Forelimb muscle (tissue), 1 donor: ENCODE results near the gene TAGLN3. TPM values are rescaled to one million over a fixed set of nuclear protein-coding genes. Genes with fewer than 3 reads are reported as not detected.
"Not testable (repeated sequence)": the region's sequence is repeated elsewhere in the genome, so short reads cannot be mapped to it uniquely, and the experiment has no call there.

Source experiments
- DNase-seq: peaks from one replicate; pipeline ENCODE4 v3.0.0-alpha.2; 2013; ENCODE audit warnings: low read depth
- polyA plus RNA-seq: library from polyadenylated mRNA; unstranded; fragments of 120-200 nt; gene quantifications from one replicate; pipeline ENCODE4 v1.2.1, GENCODE V29; 2013; ENCODE audit not compliant: insufficient read length

The TAGLN3 gene
- polyA plus RNA-seq, 1 donor = 3.4 TPM

DNA sequence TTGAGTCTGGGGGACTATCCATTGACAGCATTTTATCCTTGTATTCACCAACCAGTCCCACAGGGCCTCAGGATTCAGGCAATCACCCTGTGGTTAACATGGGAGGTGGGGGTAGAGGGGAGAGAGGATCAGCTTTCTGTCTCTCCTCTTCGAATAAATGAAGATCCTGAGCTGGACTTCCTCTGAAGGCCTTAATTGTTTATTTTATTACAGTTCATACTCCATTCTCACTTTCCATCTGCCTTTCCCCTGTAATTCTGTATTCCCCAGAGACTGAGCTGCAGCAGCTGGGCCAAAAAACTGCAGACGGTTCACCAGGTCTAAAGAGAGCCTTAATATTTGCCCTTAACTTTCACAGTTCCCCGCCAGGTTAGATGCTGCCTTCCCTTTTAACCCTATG, 11.9 kb downstream of the TAGLN3 start:
- DNase-seq = no peak

- DNase-seq = no peak
These were observed 12.7 kb downstream of the TAGLN3 start for GRCh38 chr3:112011376-112011940.

DNA sequence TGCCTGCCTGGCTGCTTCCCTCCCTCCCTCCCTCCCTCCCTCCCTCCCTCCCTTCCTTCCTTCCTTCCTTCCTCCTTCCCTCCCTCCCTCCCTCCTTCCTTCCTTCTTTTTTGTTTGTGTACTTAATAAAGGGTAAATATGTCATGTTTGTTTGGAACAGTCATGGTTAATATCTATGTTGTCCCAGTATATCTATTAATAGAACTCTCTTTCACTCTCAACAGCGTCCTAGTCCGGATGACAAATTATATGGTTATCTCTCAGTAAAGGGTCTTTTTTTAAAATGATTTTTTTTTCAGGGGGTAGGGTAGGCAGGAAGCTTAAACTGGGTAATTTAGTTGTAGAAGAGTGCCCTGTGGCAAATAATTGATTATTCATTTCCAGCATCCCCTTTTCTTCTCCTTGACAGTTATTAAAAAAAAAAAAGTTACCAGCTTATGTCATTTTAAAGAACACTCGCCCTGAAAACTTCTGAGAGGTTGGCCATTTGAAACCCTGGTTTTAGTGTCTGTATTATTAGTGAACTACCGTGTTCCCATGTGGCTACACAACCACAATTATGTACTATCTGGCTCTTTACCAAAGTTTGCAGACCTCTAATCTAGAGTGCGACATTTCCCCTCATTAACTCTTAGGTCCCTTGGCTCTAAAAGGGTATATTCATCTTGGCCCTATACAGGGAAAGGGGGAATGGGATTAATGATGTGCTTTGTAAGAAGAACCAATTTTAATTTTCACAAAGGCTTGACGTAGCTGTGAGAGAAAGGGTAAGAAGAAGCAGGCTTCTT, 13.7 kb downstream of the TAGLN3 start:
- DNase-seq = no peak

DNA sequence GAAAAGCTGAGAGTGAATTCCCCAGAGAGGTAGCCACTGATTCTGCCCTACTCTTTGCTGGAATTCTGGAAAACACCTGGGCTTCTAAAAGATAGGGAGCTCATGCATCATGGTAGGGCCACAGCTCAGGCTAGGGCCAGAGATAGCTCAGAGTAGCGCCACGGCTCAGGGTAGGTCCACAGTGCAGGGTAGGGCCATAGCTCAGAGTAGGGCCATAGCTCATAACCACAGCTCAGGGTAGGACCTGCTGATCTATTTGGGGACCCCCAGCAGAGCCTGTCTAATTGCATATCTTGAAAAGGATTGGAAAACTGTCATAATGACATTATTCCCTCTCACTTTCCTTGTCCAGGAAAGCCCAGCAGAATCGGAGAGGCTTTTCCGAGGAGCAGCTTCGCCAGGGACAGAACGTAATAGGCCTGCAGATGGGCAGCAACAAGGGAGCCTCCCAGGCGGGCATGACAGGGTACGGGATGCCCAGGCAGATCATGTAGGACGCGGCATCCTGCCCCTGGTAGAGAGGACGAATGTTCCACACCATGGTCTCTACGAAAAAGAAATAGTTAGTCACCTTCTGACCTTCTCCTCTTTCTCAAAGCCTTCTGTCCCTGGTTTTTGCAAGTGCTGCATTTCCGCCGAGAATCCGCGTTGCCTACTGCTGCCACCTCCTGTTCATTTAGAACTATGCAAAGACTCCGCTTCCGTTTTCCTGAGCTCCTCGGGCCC, 14.5 kb downstream of the TAGLN3 start:
- DNase-seq = peak; percentile 47

DNA sequence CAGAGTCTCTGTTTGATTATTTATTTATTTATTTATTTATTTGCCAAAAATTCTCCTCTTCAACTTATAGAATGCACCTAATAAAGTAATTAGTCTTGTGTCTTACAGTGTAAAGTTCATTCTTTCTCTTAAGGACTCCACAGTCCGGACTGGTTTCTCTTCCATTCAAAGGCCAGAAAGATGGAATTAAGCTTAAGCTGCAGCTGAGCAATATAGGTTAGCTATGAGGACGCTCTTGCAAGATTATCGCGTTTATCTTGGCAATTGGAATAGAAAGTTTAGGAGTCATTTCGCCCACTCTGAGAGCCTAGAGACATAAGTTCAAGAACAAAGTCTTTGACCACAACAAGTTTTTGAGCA, 15.0 kb downstream of the TAGLN3 start:
- no peak for DNase-seq

- DNase-seq = no peak
These were observed 18.4 kb downstream of the TAGLN3 start for GRCh38 chr3:112017091-112017490.

- DNase-seq = no peak
These were observed 20.0 kb downstream of the TAGLN3 start for GRCh38 chr3:112018712-112019111.

GRCh38 chr3:112019716-112020115, 21.0 kb downstream of the TAGLN3 start:
- DNase-seq = no peak

- no peak for DNase-seq
These were observed 22.0 kb downstream of the TAGLN3 start for GRCh38 chr3:112020674-112021085.

GRCh38 chr3:112027142-112027541, 28.4 kb downstream of the TAGLN3 start:
- DNase-seq = no peak

DNA sequence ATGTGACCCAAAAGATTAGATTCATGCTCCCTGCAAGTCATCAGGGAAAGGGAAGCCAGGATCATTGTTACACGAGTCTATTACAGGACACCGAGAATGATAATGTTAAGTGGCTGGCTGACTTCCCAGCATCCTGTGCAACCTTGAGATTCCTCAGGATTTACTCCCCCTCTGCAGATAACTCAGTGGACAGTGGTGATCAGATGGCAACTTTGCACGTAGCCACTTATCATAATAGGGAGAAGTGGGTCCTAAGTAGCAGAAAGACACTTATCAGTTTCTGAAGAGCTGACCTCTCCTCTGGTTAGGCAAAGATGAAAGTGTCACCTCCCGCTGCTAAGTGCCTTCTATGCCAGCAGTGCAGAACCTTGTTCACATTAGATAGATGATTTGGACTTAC, 29.1 kb downstream of the TAGLN3 start:
- DNase-seq = no peak

GRCh38 chr3:112030901-112031300, 32.2 kb downstream of the TAGLN3 start:
- no peak for DNase-seq

DNA sequence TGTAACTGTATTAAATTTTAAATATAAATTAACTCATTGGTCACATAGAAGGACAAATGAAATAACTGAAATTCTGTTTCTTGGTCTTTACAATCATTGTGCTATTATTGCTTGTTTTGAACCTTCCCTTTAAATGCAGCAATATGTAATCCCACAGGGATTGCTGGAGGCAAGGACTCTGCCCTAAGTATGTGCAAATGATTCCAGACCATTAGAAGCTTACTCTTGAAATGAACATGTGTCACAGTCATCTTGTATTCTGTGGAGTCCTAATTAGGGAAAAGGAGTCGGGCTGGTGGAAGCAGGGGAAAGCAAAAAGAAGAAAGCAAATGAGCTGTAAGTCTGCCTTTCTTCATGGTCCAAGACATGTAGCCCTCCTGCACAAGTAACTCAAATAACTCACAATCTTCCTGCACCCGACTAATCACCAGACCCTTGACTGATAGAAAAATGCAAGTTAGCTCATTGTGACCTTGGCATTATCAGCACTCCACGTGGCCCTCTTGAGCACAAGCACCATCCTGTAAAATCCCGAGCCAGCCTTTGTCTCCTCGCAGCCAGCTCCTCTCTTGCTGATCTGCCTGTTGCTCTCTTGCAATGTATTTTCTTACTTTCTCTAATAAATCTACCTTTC, 33.5 kb downstream of the TAGLN3 start:
- DNase-seq = no peak

GRCh38 chr3:112034436-112034835, 35.7 kb downstream of the TAGLN3 start, which contains the start of gene TMPRSS7:
TMPRSS7 (plus strand) TSS chr3:112034736; CDS start chr3:112034846, 110 bp downstream.
- no peak for DNase-seq

GRCh38 chr3:112035241-112035640, 36.5 kb downstream of the TAGLN3 start:
- no peak for DNase-seq

GRCh38 chr3:112037194-112037593, 38.5 kb downstream of the TAGLN3 start:
- not testable (repeated sequence) for DNase-seq

- no peak for DNase-seq
These were observed 40.1 kb downstream of the TAGLN3 start for GRCh38 chr3:112038863-112039262.

GRCh38 chr3:112041321-112041720, 42.6 kb downstream of the TAGLN3 start:
- DNase-seq = no peak

GRCh38 chr3:112042842-112043280, 44.1 kb downstream of the TAGLN3 start:
- DNase-seq = no peak

DNA sequence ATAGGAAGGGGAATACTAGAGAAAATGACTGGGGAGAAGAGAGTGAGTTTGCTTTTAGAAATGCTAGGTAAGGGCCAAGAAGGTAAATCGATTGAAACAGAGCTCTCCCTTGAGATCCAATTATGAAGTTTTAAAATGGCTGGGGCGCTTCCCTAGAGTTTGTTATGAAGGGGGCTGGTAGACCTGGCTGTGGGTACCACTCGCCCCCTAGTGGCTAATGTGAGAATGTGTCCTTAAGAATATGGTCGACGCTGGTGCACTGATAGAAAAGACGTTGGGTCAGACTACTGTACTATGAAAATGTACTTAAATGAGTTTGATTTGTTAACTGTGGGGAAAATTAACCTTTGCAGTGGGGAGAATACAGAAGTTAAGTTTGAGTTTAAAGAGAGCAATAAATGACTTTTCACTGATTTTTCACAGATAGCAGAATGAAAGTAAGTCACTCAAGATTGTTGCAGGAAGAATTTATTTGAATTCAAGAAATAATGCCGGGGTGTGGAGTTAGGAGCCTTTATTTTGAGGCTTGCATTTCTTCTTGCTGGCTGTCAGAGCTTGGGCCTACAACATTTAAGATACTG, 45.0 kb downstream of the TAGLN3 start:
- no peak for DNase-seq

- DNase-seq = no peak
These were observed 47.9 kb downstream of the TAGLN3 start for GRCh38 chr3:112046599-112046998.

DNA sequence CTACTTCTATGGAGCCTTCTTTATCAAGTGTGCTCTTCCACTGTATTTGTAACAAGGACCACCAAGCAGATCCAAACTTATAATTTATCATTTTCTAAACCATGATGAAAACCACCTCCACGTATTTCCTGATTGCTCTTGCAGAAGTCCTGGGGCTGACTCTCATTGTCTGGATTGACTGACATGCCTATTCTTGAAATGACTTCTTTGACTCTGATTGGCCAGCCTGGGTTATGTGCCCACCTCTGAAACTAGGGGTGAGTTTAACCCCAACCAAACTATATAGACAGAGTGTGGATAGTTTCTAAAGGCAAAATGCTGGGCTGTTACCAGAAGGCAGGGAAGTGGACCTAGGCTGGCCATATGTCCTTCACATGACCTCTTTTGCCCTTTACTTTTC, 48.5 kb downstream of the TAGLN3 start:
- no peak for DNase-seq
